Fibroblast of villous mesenchyme (primary cell): ENCODE measurements around the gene ANAPC15. TPM values are rescaled to one million over a fixed set of nuclear protein-coding genes. Genes with fewer than 3 reads are reported as not detected.

Experiments
- DNase-seq: peaks from one replicate; pipeline ENCODE4 v3.0.0-alpha.2; 2010; ENCODE audit warnings: low read depth
- H3K4me3 ChIP-seq: 2 replicates; pipeline ENCODE4 v1.5.1; 2011; ENCODE audit warnings: low read depth, mild to moderate bottlenecking, low read length
- total RNA-seq: library from RNA; depleted of rRNA; stranded (reverse); fragments of >200 nt; gene quantifications from 2 replicates; pipeline ENCODE4 v1.2.3, GENCODE V29; 2012
- TF ChIP-seq, protein P1 (sequence below): IDR thresholded peaks from 2 replicates; pipeline ENCODE4 v1.5.1; 2012; ENCODE audit warnings: low read depth, mild to moderate bottlenecking, low read length; ENCODE audit not compliant: insufficient read depth

ANAPC15 gene
- total RNA-seq, 1 donor = 32.8 TPM

DNA sequence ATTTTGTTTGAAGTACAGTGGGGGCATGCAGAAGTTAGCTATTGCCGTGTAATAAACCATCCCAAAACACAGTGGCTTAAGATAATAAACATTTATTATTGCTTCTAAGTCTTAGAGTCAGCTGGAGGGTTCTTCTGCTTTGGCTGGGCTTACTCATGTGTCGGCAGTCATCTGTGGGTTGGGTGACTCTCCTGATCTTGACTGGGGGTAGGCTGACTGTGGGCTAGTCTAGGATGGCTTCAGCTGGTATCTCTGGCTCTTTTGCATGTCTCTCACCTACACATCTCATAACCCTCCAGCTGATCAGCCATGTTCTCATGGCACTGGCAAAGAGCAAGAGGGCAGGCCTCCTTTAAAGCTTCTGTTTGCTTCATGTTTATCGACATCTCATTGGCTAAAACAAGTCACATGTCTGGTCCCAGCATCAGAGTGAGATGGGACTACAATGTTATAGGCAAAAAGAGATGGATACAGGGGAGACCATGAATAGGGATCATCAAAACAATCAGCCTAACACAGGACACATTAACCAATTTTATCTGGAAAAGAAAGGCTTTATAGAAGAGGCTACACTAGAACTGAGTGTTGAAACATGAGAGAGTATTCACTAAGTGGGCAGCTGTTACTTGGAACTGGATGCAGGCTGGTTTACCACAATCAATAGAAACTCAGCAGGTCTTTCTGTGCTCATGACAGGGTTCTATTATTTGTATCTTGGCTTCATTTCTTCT, 26.7 kb downstream of the ANAPC15 start:
- no peak overlapping the region for H3K4me3 ChIP-seq
- no peak for DNase-seq
- TF ChIP-seq, protein P1, sequence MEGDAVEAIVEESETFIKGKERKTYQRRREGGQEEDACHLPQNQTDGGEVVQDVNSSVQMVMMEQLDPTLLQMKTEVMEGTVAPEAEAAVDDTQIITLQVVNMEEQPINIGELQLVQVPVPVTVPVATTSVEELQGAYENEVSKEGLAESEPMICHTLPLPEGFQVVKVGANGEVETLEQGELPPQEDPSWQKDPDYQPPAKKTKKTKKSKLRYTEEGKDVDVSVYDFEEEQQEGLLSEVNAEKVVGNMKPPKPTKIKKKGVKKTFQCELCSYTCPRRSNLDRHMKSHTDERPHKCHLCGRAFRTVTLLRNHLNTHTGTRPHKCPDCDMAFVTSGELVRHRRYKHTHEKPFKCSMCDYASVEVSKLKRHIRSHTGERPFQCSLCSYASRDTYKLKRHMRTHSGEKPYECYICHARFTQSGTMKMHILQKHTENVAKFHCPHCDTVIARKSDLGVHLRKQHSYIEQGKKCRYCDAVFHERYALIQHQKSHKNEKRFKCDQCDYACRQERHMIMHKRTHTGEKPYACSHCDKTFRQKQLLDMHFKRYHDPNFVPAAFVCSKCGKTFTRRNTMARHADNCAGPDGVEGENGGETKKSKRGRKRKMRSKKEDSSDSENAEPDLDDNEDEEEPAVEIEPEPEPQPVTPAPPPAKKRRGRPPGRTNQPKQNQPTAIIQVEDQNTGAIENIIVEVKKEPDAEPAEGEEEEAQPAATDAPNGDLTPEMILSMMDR = no peak

DNA sequence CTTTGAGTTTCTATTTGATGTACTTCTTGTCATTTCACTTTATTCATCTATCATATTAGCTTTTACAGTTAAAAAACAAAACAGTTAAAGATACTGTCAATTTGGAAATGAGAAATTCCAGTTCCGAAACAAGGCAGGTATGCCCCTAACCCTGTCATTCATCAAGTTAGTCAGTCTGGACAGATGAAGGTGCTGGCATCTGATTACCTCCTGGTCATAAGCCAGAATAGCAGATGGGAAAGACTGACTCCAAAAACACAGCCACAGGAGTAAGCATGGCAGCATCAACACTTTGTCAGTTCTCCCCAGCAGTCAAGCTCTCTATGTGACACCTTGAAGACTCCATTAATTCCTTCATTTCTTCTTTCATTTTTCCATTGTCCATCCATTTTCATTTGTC, 27.5 kb downstream of the ANAPC15 start:
- DNase-seq = no peak
- no peak overlapping the region for H3K4me3 ChIP-seq
- TF ChIP-seq, protein P1 = no peak

DNA sequence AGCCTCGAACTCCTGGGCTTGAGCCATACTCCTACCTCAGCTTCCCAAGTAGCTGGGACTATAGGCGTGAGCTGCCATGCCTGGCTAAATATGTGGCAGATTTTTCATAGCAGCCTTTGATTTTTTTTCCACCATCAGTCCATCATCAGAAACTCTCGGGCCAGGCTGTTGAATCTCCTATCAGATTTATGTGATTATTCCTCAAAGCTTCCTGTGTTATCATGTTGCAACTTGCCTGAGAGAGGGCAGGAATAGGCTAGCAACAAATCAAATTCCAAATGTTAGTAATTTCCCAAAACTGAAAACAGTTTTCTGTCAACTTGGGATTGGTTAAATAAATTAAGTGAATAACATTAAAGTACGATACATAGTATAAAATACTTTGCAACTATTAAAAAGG, 28.4 kb downstream of the ANAPC15 start:
- H3K4me3 ChIP-seq = no peak overlapping the region
- no peak for DNase-seq
- TF ChIP-seq, protein P1 = no peak

DNA sequence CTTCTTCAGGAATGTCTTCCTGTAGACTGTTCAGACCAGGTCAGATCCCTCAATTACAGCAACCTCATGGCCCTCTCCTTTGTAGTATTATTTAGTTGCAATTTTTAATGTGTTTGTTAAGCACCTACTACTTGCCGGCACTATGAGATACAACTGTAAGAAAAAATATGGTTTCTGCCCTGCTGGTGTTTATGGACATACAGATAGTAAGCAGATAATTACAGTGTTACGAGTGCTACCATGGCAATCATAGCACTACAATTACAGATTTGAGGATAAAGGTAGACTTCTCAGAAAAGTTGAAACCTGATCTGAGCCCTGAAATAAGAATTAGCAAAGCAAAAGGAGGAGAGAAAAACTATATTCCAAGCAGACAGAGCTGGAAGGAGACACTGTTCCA, 29.1 kb downstream of the ANAPC15 start:
- no peak for DNase-seq
- no peak overlapping the region for H3K4me3 ChIP-seq
- TF ChIP-seq, protein P1 = no peak

DNA sequence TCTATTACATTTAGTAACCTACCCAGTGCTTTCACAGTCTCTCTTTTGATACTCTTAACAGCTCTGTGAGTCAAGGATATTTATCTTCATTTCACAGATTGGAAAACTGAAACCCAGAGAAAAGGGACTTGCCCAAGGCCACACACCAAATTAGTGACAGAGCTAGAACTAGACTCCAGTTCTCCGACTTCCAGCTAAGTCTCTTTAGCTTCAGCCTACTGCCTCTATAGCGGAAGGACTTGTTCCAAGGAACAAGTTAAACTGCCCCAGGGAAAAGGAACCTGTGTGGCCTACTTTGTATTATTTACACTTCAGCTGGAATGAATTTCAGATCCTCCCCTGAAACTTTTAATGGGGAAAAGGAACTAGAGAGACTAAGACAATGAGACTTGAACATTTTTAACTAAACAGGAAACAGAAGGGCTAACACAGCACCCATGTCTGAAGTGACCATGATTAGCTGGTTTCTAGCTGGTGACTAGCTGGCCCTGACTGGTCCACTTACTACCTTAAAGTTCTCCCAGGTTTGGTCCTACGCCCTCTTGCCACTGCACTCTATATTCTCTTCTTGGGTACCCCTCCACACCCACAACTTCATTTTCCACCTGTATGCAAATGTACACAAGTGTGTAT, 30.6 kb downstream of the ANAPC15 start:
- TF ChIP-seq, protein P1 = no peak
- DNase-seq = no peak
- no peak overlapping the region for H3K4me3 ChIP-seq

DNA sequence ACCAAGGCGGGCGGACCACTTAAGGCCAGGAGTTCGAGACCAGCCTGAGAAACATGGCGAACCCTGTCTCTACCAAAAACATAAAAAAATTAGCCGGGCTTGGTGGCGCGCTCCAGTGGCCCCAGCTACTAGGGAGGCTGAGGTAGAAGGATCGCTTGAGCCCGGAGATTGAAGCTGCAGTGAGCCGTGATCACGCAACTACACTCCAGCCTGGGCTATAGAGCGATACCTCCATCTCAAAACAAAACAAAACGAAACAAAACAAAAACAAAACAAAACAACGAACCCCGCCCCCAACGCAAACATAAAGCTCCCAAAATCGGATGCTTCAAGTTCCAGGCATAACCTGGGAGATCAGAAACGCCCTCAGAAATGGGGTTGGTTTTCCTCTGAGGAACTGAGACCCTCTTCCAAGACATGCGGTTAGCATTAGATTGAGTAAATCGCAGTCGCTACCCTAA, 31.3 kb downstream of the ANAPC15 start:
- TF ChIP-seq, protein P1 = no peak
- H3K4me3 ChIP-seq = peak overlapping the region; percentile 86
- no peak for DNase-seq
